KMS-11 (cell line): Measurements from ENCODE around the gene DIAPH2.

Source experiments
- H2AFZ ChIP-seq: fragments of 200-600 bp; sonication (generic); 2 replicates; pipeline ENCODE4 v1.6.1; 2016; ENCODE audit warnings: antibody characterized with exemption, mixed run types, low read depth
- H3K27ac ChIP-seq: fragments of 200-600 bp; sonication (generic); 2 replicates; pipeline ENCODE4 v1.6.1; 2016; ENCODE audit warnings: mild to moderate bottlenecking, mixed run types
- H3K27me3 ChIP-seq: fragments of 200-600 bp; sonication (generic); 2 replicates; pipeline ENCODE4 v1.6.1; 2017; ENCODE audit warnings: mild to moderate bottlenecking, low read depth, mixed run types, moderate library complexity; ENCODE audit not compliant: insufficient read depth
- H3K36me3 ChIP-seq: fragments of 200-600 bp; sonication (generic); 2 replicates; pipeline ENCODE4 v1.6.1; 2017; ENCODE audit warnings: mild to moderate bottlenecking, mixed run types; ENCODE audit not compliant: insufficient read depth
- H3K4me1 ChIP-seq: fragments of 200-600 bp; sonication (generic); 2 replicates; pipeline ENCODE4 v1.6.1; 2016; ENCODE audit warnings: mild to moderate bottlenecking, low read depth, mixed run types; ENCODE audit not compliant: poor library complexity, severe bottlenecking
- H3K4me2 ChIP-seq: fragments of 200-600 bp; sonication (generic); 2 replicates; pipeline ENCODE4 v1.7.0; 2016; ENCODE audit warnings: mild to moderate bottlenecking, mixed run types
- H3K4me3 ChIP-seq: fragments of 200-600 bp; sonication (generic); IDR thresholded peaks from 2 replicates; pipeline ENCODE4 v1.6.1; 2017; ENCODE audit warnings: low read depth, low read length, mixed read lengths; ENCODE audit not compliant: insufficient read depth
- H3K79me2 ChIP-seq: fragments of 200-600 bp; sonication (generic); 2 replicates; pipeline ENCODE4 v1.6.1; 2016; ENCODE audit warnings: low read depth, mixed run types; ENCODE audit not compliant: insufficient read depth
- H3K9ac ChIP-seq: fragments of 200-600 bp; sonication (generic); 2 replicates; pipeline ENCODE4 v1.6.1; 2016; ENCODE audit warnings: mild to moderate bottlenecking, mixed run types
- H4K20me1 ChIP-seq: fragments of 200-600 bp; sonication (generic); 2 replicates; pipeline ENCODE4 v1.6.1; 2016; ENCODE audit warnings: mild to moderate bottlenecking, mixed run types; ENCODE audit not compliant: insufficient read depth
- TF ChIP-seq, protein P1 (sequence below): fragments of 200-600 bp; sonication (generic); conservative IDR thresholded peaks from 2 replicates; pipeline ENCODE4 v1.6.1; 2017; ENCODE audit warnings: low read depth, mild to moderate bottlenecking, antibody characterized with exemption, low read length, moderate library complexity, mixed read lengths

DIAPH2 gene

DNA sequence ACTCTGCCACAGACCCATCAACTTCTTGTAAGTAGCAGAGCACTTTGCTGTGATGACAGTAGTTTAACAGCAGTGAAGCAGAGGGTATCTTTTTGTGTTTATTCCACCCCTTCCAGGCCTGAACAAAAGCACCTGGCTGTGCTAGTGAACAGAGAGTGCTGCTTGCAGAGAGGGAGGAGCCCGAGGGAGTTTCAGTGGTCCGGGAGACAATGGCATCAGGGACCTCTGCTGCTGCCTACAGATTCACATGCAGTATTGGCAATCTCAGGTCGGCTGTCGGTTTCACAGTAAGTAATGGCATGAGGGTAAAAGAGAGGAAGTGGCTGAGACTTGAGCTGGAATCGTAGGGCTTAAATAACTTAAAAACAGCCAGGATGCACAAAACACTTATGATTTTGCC, 954.9 kb downstream of the DIAPH2 start:
- no peaks in the 10 kb centered on the region for H4K20me1 ChIP-seq
- TF ChIP-seq, protein P1, sequence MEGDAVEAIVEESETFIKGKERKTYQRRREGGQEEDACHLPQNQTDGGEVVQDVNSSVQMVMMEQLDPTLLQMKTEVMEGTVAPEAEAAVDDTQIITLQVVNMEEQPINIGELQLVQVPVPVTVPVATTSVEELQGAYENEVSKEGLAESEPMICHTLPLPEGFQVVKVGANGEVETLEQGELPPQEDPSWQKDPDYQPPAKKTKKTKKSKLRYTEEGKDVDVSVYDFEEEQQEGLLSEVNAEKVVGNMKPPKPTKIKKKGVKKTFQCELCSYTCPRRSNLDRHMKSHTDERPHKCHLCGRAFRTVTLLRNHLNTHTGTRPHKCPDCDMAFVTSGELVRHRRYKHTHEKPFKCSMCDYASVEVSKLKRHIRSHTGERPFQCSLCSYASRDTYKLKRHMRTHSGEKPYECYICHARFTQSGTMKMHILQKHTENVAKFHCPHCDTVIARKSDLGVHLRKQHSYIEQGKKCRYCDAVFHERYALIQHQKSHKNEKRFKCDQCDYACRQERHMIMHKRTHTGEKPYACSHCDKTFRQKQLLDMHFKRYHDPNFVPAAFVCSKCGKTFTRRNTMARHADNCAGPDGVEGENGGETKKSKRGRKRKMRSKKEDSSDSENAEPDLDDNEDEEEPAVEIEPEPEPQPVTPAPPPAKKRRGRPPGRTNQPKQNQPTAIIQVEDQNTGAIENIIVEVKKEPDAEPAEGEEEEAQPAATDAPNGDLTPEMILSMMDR, result no peak
- H3K4me1 ChIP-seq, result peaks cover 30% of the 10 kb centered on the region
- H3K79me2 ChIP-seq, result no peaks in the 10 kb centered on the region
- H3K9ac ChIP-seq, result peak overlapping the region; percentile 32; the same call in 1 of the 2 replicates
- H2AFZ ChIP-seq, result peak overlapping the region; percentile 44; the same call in 1 of the 2 replicates
- H3K27me3 ChIP-seq, result no peaks in the 10 kb centered on the region
- no peaks in the 10 kb centered on the region for H3K36me3 ChIP-seq
- H3K4me3 ChIP-seq, result no peak overlapping the region
- peak overlapping the region; percentile 92 for H3K4me2 ChIP-seq
- peak overlapping the region; percentile 83 for H3K27ac ChIP-seq
